Astrocyte of the hippocampus (primary cell): Measurements from ENCODE around the gene ZNF831.

Experiments used
- DNase-seq: peaks from one replicate; pipeline ENCODE4 v3.0.0; 2011; ENCODE audit warnings: low read depth, low spot score

ZNF831 gene

DNA sequence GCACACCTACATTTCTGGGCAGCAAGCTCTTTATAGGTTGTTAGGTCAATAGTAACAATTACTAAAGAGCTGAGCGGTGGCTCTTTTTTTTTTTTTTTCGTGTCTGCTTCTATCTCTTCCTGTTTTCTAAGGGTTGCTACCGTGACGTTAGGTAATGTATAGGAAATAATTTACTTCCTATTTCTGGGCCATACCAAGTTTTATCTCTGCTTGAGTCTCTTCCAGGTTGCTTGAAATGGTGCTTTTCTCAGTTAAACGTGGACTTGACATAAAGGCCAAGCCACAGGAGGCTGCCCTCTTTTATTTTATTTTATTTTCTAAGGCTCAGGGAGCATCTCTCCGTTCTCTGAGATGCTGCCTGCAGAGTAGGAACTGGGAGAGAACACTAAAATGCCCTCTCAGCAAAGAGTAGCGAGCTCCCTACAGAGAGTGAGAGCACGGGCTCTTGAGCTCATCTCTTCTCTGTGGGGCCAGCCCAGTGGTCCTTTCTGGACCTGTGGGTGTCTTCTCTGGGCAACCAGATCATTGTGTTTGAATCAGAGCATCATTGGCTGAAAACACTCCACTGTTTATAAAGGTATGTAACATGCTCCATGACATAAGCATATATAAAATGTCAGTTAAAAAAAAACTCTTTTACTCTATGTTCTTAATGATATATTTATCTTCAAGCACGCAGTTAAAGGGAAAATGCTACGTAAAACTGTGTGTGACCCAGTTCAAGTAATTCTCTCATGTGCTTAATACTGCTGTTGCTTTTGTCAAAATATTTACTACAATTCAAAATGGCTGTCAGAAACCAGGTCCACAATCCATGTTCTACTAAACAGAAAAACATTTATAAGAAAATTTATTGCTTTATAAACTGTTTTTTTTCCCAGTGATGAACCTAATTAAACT lies at the start of gene ZNF831:
TSS of gene ZNF831 (plus strand) at position 191 of the 900 bp plus-strand sequence. CDS start 27,199 bp downstream, outside the sequence.
- no peak for DNase-seq

- no peak for DNase-seq
These were observed 46.1 kb upstream of the ZNF831 start for GRCh38 chr20:59117526-59117925.

DNA sequence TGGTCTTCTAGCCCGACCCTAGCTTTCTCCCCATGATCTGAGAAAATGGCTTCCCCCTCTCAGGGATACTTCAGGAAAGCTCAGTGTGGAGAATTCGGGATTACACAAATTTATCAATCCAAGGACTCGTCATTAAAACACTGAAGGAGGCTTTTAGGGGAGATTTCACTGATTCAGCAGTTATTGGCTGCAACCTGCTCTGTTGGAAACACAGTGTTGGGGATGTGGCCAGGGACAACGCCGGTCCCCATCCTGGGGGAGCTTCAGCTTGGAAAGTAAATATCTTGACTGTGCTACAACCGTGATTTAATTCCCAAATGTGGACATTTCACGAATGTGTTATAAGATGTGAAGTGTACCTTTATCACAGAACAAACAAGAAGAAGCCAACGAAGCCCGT lies 44.8 kb upstream of the ZNF831 start:
- DNase-seq = no peak

- DNase-seq = no peak
These were observed 43.1 kb upstream of the ZNF831 start for GRCh38 chr20:59120491-59120890.

DNA sequence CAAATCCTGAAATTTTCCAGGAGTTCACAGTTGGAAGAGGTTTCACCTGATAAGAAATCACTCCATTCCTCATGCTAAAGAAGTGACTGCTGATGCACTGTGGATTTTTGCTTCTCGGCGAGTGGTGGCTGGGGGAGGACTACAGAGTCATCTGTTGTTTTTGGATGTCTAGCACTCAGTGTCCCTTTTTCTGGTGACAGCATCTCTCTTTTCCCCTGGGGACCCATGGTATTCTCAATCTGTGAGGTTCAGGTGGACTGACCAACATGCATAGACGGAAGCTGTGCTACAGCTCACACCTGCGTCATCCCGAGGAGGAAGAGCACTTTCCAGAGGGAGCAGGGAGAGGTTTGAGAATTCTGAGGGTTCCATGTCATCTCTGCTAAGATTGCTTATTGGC lies 42.7 kb upstream of the ZNF831 start:
- no peak for DNase-seq

GRCh38 chr20:59121714-59122565 lies 41.7 kb upstream of the ZNF831 start:
- no peak for DNase-seq

- DNase-seq = no peak
These were observed 41.1 kb upstream of the ZNF831 start for GRCh38 chr20:59122566-59122919.

DNA sequence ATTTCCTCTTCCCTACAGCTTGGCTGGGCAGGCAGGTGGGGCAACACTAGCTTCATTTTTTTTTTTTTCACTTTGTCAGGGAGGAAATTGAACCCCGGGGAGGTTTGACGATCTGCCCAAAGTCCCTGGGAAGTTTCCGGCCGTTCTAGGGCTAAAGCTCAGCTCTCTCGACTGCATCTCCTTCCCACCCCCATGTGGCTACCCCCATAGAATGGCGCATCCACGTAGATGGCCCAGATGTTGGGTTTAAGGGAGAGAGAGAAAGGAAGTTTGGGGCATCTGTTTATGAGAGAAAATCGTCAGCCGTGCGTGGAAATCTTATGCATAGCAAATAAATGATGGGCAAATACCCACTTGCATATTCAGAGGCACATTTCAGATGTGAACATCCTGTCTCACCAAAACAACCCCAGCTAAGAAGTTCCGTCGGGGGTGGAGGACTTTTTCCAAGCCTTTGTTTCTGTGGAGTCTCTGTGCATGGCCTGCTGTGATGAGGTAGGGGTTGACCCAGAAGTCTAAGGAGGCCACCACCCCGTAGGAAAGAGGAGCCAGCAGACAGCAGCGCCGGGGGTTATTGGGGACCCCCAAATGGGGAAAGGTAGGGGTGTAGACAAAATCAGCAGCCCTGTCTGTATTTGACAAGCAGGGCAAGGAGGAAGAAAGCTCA lies 40.5 kb upstream of the ZNF831 start:
- no peak for DNase-seq

GRCh38 chr20:59123678-59124255 lies 39.9 kb upstream of the ZNF831 start:
- no peak for DNase-seq

- no peak for DNase-seq
These were observed 39.2 kb upstream of the ZNF831 start for GRCh38 chr20:59124296-59125029.

GRCh38 chr20:59125332-59125731 lies 38.3 kb upstream of the ZNF831 start:
- no peak for DNase-seq

- no peak for DNase-seq
These were observed 37.8 kb upstream of the ZNF831 start for GRCh38 chr20:59125836-59126235.

- DNase-seq = no peak
These were observed 35.8 kb upstream of the ZNF831 start for GRCh38 chr20:59127839-59128238.

DNA sequence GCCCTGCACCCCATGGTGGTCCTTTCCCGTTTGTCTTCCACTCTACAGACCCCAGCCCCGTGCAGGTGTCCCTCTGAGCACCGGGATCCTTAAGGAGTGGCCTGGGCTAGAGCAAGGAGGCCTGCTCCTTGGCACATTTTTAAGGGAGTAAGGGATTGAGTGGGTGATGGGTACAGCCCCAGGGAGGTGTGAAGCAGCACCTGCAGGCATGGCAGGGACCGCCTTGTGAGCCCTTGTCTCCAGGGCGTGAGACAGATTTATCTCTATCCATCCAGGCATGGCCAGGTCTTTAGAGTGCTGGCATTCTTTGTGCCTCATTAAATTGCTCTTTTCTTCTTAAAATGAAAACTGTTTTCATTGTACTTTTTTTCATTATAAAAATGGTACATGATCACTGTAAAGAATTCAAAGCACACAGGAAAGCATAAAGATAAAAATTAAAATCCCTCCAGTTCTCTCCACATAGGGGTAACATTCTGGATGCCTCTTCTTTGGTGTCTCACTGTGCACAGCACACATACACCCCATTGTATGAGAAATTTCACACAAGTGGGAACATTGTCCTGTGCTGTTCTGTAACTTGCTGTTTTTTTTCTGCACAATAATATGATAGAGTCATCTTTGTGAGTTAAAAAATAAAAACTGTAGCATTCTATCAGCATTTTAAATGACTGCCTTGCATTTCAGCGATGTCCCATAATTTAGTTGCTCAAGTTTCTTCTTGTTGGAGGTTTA lies 31.9 kb upstream of the ZNF831 start:
- DNase-seq = no peak

DNA sequence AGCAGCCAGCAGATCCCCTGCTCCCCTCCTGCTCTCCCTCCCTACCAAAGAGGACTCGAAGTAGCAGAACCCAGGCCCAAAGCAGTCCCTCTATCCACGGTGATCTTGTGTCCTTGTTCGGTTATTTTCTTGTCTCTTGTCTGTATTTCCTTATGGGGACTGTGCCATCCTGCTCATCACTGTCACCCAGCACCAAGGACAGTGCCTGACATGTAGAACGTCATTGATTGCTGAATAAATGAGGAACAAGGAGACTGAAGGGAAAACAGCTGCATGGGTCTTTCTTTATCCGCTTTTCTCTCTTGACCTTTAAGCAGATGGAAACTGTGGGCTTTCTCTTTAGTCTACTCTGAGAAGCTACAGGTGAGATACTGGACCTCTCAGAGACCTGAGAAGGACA lies 29.4 kb upstream of the ZNF831 start:
- DNase-seq = no peak

- no peak for DNase-seq
These were observed 28.5 kb upstream of the ZNF831 start for GRCh38 chr20:59135093-59135492.

GRCh38 chr20:59136027-59136426 lies 27.6 kb upstream of the ZNF831 start:
- DNase-seq = no peak

DNA sequence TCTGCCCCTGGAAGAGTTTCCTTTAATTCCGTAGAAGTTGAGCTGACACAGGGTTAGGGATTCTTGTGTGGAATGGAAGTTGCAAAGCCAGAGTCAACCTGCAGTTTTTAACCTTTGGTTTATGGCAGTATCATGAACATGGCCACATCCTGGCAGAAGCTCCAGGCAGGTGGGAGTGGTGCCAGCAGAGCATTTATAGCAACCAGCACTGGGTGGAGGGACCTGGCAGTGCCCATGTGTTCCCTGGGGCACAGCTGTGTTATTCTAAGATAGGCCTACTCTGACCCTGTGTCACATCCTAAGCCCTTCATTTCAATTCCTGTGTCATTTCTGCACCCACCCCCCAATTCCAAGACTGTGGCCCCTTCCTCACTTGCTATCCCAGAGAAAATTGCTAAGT lies 26.1 kb upstream of the ZNF831 start:
- no peak for DNase-seq

- no peak for DNase-seq
These were observed 25.4 kb upstream of the ZNF831 start for GRCh38 chr20:59138114-59138748.

DNA sequence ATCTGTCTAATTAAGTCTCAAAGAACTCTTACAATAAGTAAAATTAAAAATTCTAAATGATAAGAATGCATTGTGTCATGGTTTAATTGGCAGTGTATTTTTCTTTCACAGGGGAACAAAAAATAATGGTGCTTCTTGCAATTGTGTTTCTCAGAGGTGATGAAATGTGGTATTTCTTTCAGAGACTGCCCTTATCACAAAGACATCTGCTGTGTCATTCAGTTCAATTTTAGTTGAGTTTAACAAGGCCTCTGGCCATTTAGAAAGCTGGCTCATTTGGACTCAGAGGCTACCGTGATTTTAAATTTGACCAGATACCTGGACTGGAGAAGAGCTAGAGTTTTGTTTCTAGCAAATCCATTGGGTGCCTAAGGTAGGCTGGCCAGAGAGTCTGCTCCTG lies 23.6 kb upstream of the ZNF831 start:
- DNase-seq = no peak
